Stimulated activated CD4-positive, alpha-beta T cell treated with anti-CD3 and anti-CD28 coated beads, TNF-alpha, amount 100 ng/mL, for 4 hours (primary cell): ENCODE results near the gene FUT3.

Source experiments
- DNase-seq, 3 experiments: peaks; one replicate each; pipeline ENCODE4 v3.0.0-alpha.2; 2020; ENCODE audit warnings: low read depth in 3 of 3

Gene FUT3

DNA sequence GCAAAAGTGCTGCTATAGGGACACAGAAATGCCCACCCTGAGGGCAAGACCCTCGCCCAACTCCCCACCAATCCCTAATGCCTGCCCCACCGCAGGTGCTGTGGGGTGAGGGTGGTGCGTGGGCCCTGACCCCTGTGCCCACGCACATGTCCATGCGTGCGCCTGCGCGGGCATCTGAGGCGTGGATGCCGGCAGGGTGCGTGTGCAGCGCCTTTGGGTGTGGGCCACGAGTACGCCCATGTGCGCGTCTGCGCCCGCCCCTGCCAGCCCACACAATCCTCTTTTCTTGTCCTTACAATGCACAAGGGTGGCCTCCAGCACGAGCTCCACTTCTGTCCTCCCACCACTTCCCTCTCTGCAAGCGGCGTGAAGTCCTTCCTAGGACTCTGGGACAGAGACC lies 26.1 kb downstream of the FUT3 start:
- DNase-seq: no peak

DNA sequence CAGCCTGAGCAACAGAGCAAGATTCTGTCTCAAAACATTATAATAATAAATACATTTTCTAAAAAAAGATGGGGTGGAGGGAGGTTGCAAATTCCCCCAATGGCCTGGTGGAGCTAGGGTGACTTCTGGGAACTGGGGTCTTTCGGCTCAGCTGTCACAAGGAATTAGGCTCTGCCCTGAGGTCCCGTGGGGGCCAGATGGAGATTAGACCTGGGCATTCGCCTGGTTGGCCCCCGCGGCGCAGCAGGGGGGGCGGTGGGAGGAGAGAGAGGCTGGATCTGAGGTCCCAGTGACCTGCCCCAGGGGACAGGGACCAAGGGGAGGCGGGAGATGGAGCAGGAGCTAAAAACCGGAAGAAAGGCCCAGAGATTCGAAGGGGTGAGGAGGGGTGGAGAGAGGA lies 26.5 kb downstream of the FUT3 start:
- DNase-seq: no peak

GRCh38 chr19:5823579-5824281 lies 27.5 kb downstream of the FUT3 start:
- DNase-seq: no peak

DNA sequence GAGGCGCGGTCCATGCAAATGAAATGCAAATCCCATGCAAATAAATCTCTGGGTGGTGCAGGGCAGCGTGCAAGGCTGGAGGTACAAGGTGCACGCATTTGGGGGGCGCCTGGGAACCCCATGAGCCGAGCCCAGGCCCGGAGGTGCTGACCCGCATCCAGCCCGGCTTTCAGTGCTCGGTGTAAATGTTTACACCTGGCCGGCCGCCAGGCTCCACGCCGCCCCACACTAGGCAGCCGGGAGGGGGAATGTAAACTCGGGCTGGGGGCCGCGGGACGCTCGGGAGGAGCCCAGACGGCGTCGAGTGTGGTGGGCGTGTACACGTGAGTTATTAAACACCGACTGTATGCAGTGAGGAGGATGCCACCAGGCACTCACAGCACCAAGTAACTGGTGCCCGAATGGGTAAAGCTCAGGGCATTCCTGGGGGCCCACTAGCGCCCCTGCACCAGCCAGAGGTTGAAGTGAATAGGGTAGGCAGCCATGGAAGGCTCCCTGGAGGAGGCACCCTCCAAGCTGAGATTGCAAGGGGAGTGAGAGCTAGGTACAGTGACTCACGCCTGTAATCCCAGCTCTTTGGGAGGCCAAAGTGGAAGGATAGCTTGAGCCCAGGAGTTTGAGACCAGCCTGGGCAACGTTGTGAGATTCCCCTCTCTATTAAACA lies 28.9 kb downstream of the FUT3 start:
- DNase-seq: no peak

DNA sequence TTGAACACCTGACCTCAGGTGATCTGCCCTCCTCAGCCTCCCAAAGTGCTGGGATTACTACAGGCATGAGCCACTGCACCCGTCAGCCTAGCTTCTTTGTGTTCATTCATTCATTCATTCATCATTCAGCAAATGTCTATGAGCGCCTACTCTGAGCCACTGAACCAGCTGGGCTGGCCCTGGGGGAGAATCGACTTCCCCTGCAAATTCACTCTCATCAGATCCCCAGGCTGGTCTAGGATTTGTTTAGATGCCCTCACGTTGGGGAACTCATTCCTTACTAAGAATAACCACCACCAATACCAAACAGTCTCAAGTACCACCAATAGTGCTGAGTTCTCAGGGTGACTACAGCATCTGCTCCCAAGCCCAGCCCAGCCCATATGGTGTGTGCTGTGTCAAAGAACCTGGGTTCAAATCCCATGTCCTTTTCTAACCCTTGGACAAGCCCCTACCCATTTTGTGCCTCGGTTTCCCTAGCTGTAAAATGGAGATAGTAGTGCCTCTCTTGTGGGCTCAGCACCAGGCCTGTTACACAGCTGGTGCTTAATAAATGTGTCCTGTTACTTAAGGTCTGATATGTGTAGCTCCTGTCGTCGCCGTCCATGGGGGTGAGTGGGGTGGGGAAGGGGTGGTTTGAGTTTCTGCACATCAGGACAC lies 29.6 kb downstream of the FUT3 start:
- DNase-seq: no peak

- DNase-seq: no peak
These were observed 30.5 kb downstream of the FUT3 start for GRCh38 chr19:5820785-5821184.

- DNase-seq: no peak
These were observed 32.7 kb downstream of the FUT3 start for GRCh38 chr19:5818594-5818993.

- DNase-seq: no peak
These were observed 34.0 kb downstream of the FUT3 start for GRCh38 chr19:5817218-5817617.

GRCh38 chr19:5814852-5815246 lies 36.4 kb downstream of the FUT3 start:
- DNase-seq: no peak

- DNase-seq: no peak
These were observed 37.0 kb downstream of the FUT3 start for GRCh38 chr19:5814123-5814851.

DNA sequence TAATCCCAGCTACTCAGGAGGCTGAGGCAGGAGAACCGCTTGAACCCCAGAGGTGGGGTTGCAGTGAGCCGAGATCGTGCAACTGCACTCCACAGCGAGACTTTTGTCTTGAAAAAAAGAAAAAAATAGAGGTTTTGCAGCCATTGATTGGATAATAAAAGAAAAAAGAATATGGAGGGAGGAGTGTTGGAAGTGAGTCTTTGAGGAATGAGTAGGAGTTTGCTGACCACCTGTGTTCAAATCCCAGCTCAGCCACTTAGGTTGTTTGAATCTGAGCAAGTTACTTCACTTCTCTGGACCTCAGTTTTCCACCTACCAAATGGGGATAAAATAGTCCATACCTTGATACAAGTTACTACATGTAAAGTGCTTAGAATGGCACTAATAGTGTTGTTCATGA lies 40.1 kb downstream of the FUT3 start:
- DNase-seq: no peak

GRCh38 chr19:5809469-5809868 lies 41.8 kb downstream of the FUT3 start:
- DNase-seq: no peak

DNA sequence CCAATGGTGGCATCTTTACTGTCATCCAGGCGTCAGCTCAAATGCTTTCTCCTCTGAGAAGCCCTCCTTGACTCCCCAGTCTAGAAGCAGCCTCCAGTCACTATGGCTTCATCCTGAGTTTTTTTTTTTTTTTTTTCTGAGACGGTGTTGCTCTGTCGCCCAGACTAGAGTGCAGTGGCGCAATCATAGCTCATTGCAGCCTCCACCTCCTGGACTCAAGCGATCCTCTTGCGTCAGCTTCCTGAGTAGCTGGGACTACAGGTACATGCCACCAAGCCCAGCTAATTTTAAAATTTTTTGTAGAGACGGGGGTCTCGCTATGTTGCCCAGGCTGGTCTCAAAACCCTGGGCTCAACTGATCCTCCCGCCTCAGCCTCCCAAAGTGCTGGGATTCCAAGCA lies 42.2 kb downstream of the FUT3 start:
- no peak for DNase-seq

DNA sequence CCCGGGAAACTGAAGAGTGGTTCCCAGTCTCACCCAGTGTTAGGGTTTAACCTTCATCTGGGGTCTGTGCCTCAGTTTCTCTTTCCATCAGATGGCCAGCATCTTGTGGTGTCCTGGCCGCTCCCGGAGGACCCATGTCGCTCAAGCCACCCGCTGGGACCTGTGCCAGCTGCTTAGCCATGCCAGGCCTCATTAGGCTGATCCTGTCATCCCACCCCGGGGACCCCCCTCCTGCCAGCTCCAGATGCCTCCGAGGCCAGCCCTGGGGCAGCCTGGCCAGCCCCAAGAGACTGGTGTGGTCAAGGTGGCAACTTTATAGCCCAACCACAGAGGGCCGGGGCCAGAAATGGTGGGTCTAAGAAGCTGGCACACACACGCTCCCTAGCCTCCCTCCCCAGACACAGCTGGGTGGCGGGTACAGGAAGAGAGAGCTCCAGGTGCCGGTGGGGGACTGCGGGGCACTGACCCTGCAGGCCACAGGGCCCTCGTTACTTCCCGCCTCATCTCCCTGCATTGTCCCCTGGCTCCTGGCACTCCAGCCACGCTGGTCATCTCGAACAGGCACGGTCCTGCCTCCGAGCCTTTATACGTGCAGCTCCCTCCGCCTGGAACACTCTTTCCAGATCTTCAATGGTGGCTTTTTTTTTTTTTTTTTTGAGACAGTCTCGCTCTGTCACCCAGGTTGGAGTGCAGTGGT lies 43.0 kb downstream of the FUT3 start:
- DNase-seq: no peak

- DNase-seq: no peak
These were observed 44.3 kb downstream of the FUT3 start for GRCh38 chr19:5806905-5807304.

DNA sequence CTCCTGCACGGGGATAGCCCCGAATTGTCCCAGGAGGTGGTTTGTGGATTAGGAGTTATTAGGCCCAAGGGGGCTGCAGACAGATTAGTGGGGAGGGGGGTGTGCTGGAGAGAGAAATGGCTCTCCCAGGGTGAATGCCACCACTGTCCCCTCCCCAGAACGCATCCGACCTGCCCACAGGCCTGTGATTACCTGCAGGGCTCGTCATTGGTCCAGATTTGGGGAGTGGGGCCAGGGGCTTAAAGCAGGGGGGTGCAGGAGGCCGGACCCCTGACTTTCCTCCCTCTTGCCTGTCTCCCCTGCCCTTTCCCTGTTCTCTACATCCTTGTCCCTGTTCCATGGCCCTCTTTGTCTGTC lies 45.1 kb downstream of the FUT3 start:
- DNase-seq: no peak

GRCh38 chr19:5805462-5806132 lies 45.7 kb downstream of the FUT3 start:
- peak in 2 of 3 experiments; percentile 36 to 48 for DNase-seq

DNA sequence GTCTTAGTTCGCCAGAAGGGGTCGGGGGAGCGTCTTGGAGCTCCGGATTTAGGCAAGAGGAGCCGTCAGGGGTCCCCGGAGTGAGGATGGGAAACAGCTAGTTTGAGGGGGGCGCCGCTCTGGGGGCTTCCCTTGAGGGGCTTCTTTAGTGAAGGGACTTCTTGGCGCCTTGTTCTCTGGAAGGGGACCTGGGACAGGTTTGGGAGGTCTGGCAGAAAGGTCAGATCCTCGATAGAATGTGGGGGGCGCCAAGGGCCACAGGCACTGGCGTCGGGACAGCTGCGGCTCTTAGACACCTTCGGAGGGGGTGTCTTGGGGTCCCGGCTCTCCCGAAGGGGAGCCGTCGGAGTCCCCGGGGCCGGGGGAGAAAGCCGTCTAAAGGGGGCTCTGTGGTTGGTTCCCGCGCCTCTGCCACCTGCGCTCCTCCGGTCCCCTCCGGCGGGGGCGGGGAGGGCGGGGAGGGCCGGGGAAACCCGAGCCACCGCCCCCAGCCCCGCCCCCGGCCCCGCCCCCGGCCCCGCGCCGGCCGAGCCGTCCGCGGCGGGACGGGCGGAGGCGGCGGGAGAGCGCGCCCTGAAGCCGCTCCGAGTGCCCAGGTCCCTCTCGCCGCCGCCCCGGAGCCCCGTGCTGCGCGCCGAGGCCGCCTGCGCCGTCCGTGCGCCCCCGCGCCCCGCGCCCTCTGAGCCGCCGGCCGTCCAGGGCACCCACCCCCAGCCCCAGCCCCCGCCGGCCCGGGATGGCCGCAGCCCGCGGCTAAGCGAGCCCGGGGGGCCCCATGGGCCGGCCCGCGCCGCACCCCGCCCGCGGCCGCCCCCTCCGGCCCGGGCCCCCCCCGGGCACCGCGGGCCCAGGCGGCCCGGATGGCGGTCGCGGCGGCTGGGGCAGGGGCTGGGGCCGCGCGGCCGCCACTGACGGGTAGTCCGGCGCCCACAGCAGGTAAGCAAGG lies 46.5 kb downstream of the FUT3 start, which contains the start of gene NRTN:
Gene NRTN, plus strand, starts transcription at position 552 of the 946 bp plus-strand sequence. CDS start 19,099 bp downstream, outside the sequence.
- peak; percentile 25 to 43 (median 34) for DNase-seq

DNA sequence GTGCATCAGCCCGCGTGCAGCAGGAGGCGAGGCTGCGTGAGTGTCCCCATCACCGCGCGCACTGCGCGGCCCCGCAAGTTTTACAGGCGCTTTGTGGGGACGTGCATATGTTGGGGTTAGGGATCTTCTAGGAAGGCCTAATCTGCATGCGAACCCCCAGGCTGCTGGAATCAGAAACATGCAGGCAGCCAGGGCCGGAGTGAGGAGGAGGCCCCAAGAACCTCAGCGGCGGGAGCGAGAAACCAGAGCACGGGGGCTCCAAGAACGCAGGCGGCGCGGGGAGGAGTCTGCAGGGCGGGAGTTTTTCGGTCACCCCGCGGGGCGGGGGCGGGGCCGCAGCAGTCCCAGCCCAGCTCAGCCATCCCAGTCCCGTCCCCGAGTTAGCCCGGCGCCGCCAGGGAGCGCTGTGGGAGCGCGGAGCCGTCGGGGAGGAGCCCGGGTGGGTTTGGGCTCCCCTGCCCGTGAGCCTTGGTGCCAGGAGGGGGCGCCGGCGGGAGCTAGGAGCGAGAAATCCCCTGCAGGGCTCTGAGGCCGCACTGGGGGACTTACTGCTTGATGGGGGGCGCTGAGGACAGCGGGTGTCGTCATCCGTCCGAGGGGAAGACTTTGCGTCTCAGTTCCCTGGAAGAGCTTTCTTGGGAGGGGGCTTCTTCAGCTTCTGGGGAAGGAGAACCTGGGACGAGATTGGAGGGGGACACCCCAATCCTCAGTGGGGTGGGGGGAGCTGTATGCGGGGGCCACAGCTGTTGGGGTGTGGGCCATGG lies 47.3 kb downstream of the FUT3 start:
- peak; percentile 79 to 86 (median 83) for DNase-seq
